ENCODE data around the gene THAP10. TPM values are rescaled to one million over a fixed set of nuclear protein-coding genes. Genes with fewer than 3 reads are reported as not detected.
A peak's percentile ranks its signal among the peaks of the same experiment; 100 is the strongest.

Gene THAP10
- total and polyA plus RNA-seq, 2 donors from 2014 or later: 3.4 to 3.5 TPM

GRCh38 chr15:70833861-70834765 lies 58.1 kb downstream of the THAP10 start:
- Histone ChIP-seq H3K27ac (ENCODE audit: low read depth in 2 of 2, low read length in 2 of 2) (peak overlapping the region in 1 of 2 donors; percentile 7), H3K4me3 (ENCODE audit: low read length in 3 of 3) (no peak overlapping the region), H3K4me1 (ENCODE audit: control insufficient read depth in 2 of 3, insufficient read depth in 2 of 3, low read depth in 1 of 3, low read length in 3 of 3) (peaks cover 0 to 24% (median 13%) of the 10 kb centered on the region in 3 donors), H3K9ac (ENCODE audit: low read length in 3 of 3) (no peak overlapping the region), H3K9me3 (ENCODE audit: control insufficient read depth in 2 of 3, insufficient read depth in 1 of 3, low read length in 3 of 3) (no peaks in the 10 kb centered on the region), H3K27me3 (ENCODE audit: control insufficient read depth, insufficient read depth, low read length) (no peaks in the 10 kb centered on the region), H3K36me3 (ENCODE audit: control insufficient read depth in 2 of 3, insufficient read depth in 3 of 3, low read length in 3 of 3) (peaks cover 0 to 12% (median 10%) of the 10 kb centered on the region in 3 donors)
- TF ChIP-seq CTCF (IDR thresholded peaks at IDR 0.05; ENCODE audit: borderline replicate concordance, extremely low read depth, insufficient read depth): no peak
- FAIRE-seq (no peak), DNase-seq (peak in 3 of 5 donors; percentile 28 to 44 (median 44))
- intact Hi-C loops (cut with DNase I): no loop called here

- no peak for TF ChIP-seq CTCF (IDR thresholded peaks at IDR 0.05; ENCODE audit: borderline replicate concordance, extremely low read depth, insufficient read depth)
- H3K27ac ChIP-seq (ENCODE audit: low read depth in 2 of 2, low read length in 2 of 2): no peak overlapping the region
- H3K9me3 ChIP-seq (ENCODE audit: control insufficient read depth in 2 of 3, insufficient read depth in 1 of 3, low read length in 3 of 3): no peaks in the 10 kb centered on the region
- no peaks in the 10 kb centered on the region for H3K27me3 ChIP-seq (ENCODE audit: control insufficient read depth, insufficient read depth, low read length)
- FAIRE-seq (no peak), DNase-seq (no peak)
- no peak overlapping the region for H3K4me3 ChIP-seq (ENCODE audit: low read length in 3 of 3)
- no peak overlapping the region for H3K9ac ChIP-seq (ENCODE audit: low read length in 3 of 3)
- intact Hi-C loops (cut with DNase I): no loop called here
- H3K36me3 ChIP-seq (ENCODE audit: control insufficient read depth in 2 of 3, insufficient read depth in 3 of 3, low read length in 3 of 3): peaks cover 0 to 12% (median 10%) of the 10 kb centered on the region in 3 donors
- peaks cover 0 to 24% (median 13%) of the 10 kb centered on the region in 3 donors for H3K4me1 ChIP-seq (ENCODE audit: control insufficient read depth in 2 of 3, insufficient read depth in 2 of 3, low read depth in 1 of 3, low read length in 3 of 3)
These were observed 58.8 kb downstream of the THAP10 start for GRCh38 chr15:70833422-70833821.

- intact Hi-C loops (cut with DNase I): no loop called here
- H3K27ac ChIP-seq (ENCODE audit: low read depth in 2 of 2, low read length in 2 of 2): no peak overlapping the region
- TF ChIP-seq CTCF (IDR thresholded peaks at IDR 0.05; ENCODE audit: borderline replicate concordance, extremely low read depth, insufficient read depth): no peak
- DNase-seq: no peak
- no peak overlapping the region for H3K9ac ChIP-seq (ENCODE audit: low read length in 3 of 3)
- H3K36me3 ChIP-seq (ENCODE audit: control insufficient read depth in 2 of 3, insufficient read depth in 3 of 3, low read length in 3 of 3): peaks cover 0 to 12% (median 10%) of the 10 kb centered on the region in 3 donors
- peaks cover 0 to 24% (median 13%) of the 10 kb centered on the region in 3 donors for H3K4me1 ChIP-seq (ENCODE audit: control insufficient read depth in 2 of 3, insufficient read depth in 2 of 3, low read depth in 1 of 3, low read length in 3 of 3)
- H3K27me3 ChIP-seq (ENCODE audit: control insufficient read depth, insufficient read depth, low read length): no peaks in the 10 kb centered on the region
- no peak overlapping the region for H3K4me3 ChIP-seq (ENCODE audit: low read length in 3 of 3)
- no peaks in the 10 kb centered on the region for H3K9me3 ChIP-seq (ENCODE audit: control insufficient read depth in 2 of 3, insufficient read depth in 1 of 3, low read length in 3 of 3)
- no peak for FAIRE-seq
These were observed 60.1 kb downstream of the THAP10 start for GRCh38 chr15:70832176-70832575.

Other genes with a start within 250 kb of the THAP10 start
- gene UACA, start 128.9 kb downstream of the THAP10 start, total RNA-seq: 92.7 TPM
- gene UACA, start 128.9 kb downstream of the THAP10 start, polyA plus RNA-seq (ENCODE audit: insufficient read depth, low read depth, low replicate concordance): 49.6 TPM
- 21.0 TPM for gene LARP6, start 38.3 kb downstream of the THAP10 start, total RNA-seq
- gene LARP6, start 38.3 kb downstream of the THAP10 start, polyA plus RNA-seq (ENCODE audit: insufficient read depth, low read depth, low replicate concordance): 62.8 TPM
- gene LRRC49, start 393 bp upstream of the THAP10 start, total RNA-seq: 14.2 TPM
- 13.2 TPM for gene LRRC49, start 393 bp upstream of the THAP10 start, polyA plus RNA-seq (ENCODE audit: insufficient read depth, low read depth, low replicate concordance)
- gene THSD4, start 223.0 kb upstream of the THAP10 start, total RNA-seq: 36.3 TPM
- 9.4 TPM for gene THSD4, start 223.0 kb upstream of the THAP10 start, polyA plus RNA-seq (ENCODE audit: insufficient read depth, low read depth, low replicate concordance)